ENCODE measurements around the gene SPECC1. TPM values are rescaled to one million over a fixed set of nuclear protein-coding genes. Genes with fewer than 3 reads are reported as not detected.

Gene SPECC1
- total RNA-seq, 1 experiment from 2014 or later: 103 TPM

GRCh38 chr17:20314834-20315233, 305.7 kb downstream of the SPECC1 start:
- DNase-seq (ENCODE audit: low spot score) (no peak), ATAC-seq (no peak)
- CTCF ChIA-PET: interaction anchor here (0.7 kb wide), 1 partner anchor 570 kb away, joined by 5 read pairs; no protein-coding TSS in a partner anchor
- POLR2A ChIA-PET: no interaction called here
- Mint-ChIP-seq H3K27ac (no peak overlapping the region), H3K36me3 (peaks cover 3% of the 10 kb centered on the region; the same call in 1 of the 2 replicates), H3K9me3 (no peaks in the 10 kb centered on the region), H3K4me3 (no peak overlapping the region), H3K4me1 (no peaks in the 10 kb centered on the region), H3K27me3 (ENCODE audit: low read depth) (no peaks in the 10 kb centered on the region)
- TF ChIP-seq GTF2I (CRISPR knock-in tag; conservative IDR thresholded peaks at IDR 0.05) (no peak), ZNF396 (CRISPR knock-in tag; IDR thresholded peaks at IDR 0.05; ENCODE audit: borderline replicate concordance) (no peak), SMAD3 (CRISPR knock-in tag; IDR thresholded peaks at IDR 0.05; ENCODE audit: borderline replicate concordance) (no peak), GRHL2 (CRISPR knock-in tag; IDR thresholded peaks at IDR 0.05; ENCODE audit: insufficient replicate concordance, severe bottlenecking) (no peak), ESRRA (CRISPR knock-in tag; IDR thresholded peaks at IDR 0.05; ENCODE audit: borderline replicate concordance) (no peak), RELA (CRISPR knock-in tag; IDR thresholded peaks at IDR 0.05; ENCODE audit: borderline replicate concordance) (no peak), FOXP1 (CRISPR knock-in tag; IDR thresholded peaks at IDR 0.05; ENCODE audit: borderline replicate concordance) (no peak), ZNF512 (CRISPR knock-in tag; IDR thresholded peaks at IDR 0.05; ENCODE audit: borderline replicate concordance) (no peak), ZNF416 (CRISPR knock-in tag; IDR thresholded peaks at IDR 0.05) (no peak), CREM (CRISPR knock-in tag; IDR thresholded peaks at IDR 0.05) (no peak), GABPB1 (CRISPR knock-in tag; IDR thresholded peaks at IDR 0.05) (no peak), ELF4 (CRISPR knock-in tag; IDR thresholded peaks at IDR 0.05; ENCODE audit: low read depth) (no peak), NR3C1 (CRISPR knock-in tag; conservative IDR thresholded peaks at IDR 0.05; ENCODE audit: low read depth) (no peak), PREB (CRISPR knock-in tag; IDR thresholded peaks at IDR 0.05; ENCODE audit: borderline replicate concordance) (no peak), ATF6 (CRISPR knock-in tag; IDR thresholded peaks at IDR 0.05) (no peak), RORB (CRISPR knock-in tag; IDR thresholded peaks at IDR 0.05) (no peak), JAZF1 (CRISPR knock-in tag; IDR thresholded peaks at IDR 0.05) (no peak), SP1 (CRISPR knock-in tag; conservative IDR thresholded peaks at IDR 0.05) (no peak), ZNF425 (CRISPR knock-in tag; conservative IDR thresholded peaks at IDR 0.05) (no peak)
- TF ChIP-seq, protein P1, sequence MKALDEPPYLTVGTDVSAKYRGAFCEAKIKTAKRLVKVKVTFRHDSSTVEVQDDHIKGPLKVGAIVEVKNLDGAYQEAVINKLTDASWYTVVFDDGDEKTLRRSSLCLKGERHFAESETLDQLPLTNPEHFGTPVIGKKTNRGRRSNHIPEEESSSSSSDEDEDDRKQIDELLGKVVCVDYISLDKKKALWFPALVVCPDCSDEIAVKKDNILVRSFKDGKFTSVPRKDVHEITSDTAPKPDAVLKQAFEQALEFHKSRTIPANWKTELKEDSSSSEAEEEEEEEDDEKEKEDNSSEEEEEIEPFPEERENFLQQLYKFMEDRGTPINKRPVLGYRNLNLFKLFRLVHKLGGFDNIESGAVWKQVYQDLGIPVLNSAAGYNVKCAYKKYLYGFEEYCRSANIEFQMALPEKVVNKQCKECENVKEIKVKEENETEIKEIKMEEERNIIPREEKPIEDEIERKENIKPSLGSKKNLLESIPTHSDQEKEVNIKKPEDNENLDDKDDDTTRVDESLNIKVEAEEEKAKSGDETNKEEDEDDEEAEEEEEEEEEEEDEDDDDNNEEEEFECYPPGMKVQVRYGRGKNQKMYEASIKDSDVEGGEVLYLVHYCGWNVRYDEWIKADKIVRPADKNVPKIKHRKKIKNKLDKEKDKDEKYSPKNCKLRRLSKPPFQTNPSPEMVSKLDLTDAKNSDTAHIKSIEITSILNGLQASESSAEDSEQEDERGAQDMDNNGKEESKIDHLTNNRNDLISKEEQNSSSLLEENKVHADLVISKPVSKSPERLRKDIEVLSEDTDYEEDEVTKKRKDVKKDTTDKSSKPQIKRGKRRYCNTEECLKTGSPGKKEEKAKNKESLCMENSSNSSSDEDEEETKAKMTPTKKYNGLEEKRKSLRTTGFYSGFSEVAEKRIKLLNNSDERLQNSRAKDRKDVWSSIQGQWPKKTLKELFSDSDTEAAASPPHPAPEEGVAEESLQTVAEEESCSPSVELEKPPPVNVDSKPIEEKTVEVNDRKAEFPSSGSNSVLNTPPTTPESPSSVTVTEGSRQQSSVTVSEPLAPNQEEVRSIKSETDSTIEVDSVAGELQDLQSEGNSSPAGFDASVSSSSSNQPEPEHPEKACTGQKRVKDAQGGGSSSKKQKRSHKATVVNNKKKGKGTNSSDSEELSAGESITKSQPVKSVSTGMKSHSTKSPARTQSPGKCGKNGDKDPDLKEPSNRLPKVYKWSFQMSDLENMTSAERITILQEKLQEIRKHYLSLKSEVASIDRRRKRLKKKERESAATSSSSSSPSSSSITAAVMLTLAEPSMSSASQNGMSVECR (CRISPR knock-in tag; IDR thresholded peaks at IDR 0.05; ENCODE audit: borderline replicate concordance): no peak
